OCI-LY7 (cell line): ENCODE measurements around the gene CCNB1IP1. TPM values are rescaled to one million over a fixed set of nuclear protein-coding genes. Genes with fewer than 3 reads are reported as not detected.

Experiments
- BruUV-seq: library from RNA; stranded (reverse); fragments of 400-500 nt; replicated peaks from 2 replicates; lab custom pipeline; 2021; lab: Mats Ljungman, UMichigan
- CTCF ChIA-PET: fragments of 300-600 bp; sonication (Branson Sonifier 250); formaldehyde crosslinking; loops from one replicate; lab custom pipeline; 2022; ENCODE audit warnings: antibody characterized with exemption; ENCODE audit not compliant: unreplicated experiment; lab: Charles Lee
- POLR2A ChIA-PET: fragments of 300-600 bp; sonication (Branson Sonifier 250); formaldehyde crosslinking; loops from one replicate; lab custom pipeline; 2022; ENCODE audit warnings: antibody characterized with exemption; lab: Charles Lee
- DNase-seq: peaks from one replicate; pipeline ENCODE4 v3.0.0-alpha.2; 2015; ENCODE audit warnings: low spot score
- H2AFZ ChIP-seq: fragments of 200-600 bp; sonication (generic), shearing (Covaris generic); 2 replicates; pipeline ENCODE4 v1.6.1; 2014; ENCODE audit warnings: mild to moderate bottlenecking, antibody characterized with exemption, low read length, moderate library complexity
- H3K27ac ChIP-seq: fragments of 200-600 bp; sonication (generic); 2 replicates; pipeline ENCODE4 v1.5.1; 2014; ENCODE audit warnings: mixed run types, low read depth, mild to moderate bottlenecking, moderate library complexity, low read length, inconsistent platforms; ENCODE audit not compliant: poor library complexity, severe bottlenecking
- H3K36me3 ChIP-seq: fragments of 200-600 bp; sonication (generic); 2 replicates; pipeline ENCODE4 v1.6.1; 2014; ENCODE audit warnings: mild to moderate bottlenecking, antibody characterized with exemption, low read length, moderate library complexity, mixed read lengths; ENCODE audit not compliant: insufficient read depth
- H3K4me1 ChIP-seq: fragments of 200-600 bp; sonication (generic); 2 replicates; pipeline ENCODE4 v1.5.1; 2014; ENCODE audit warnings: mild to moderate bottlenecking, low read length; ENCODE audit not compliant: insufficient read depth, poor library complexity, severe bottlenecking
- H3K4me2 ChIP-seq: fragments of 200-600 bp; sonication (generic); 2 replicates; pipeline ENCODE4 v1.6.1; 2014; ENCODE audit warnings: mild to moderate bottlenecking, low read length
- H3K4me3 ChIP-seq: fragments of 200-600 bp; sonication (generic); 2 replicates; pipeline ENCODE4 v1.5.1; 2014; ENCODE audit warnings: mild to moderate bottlenecking, low read depth, low read length; ENCODE audit not compliant: poor library complexity, severe bottlenecking
- H3K79me2 ChIP-seq: fragments of 200-600 bp; sonication (generic); 2 replicates; pipeline ENCODE4 v1.6.1; 2016; ENCODE audit warnings: low read depth, mild to moderate bottlenecking, low read length, moderate library complexity, mixed read lengths; ENCODE audit not compliant: insufficient read depth
- H3K9me2 ChIP-seq: fragments of 200-600 bp; sonication (generic); 2 replicates; pipeline ENCODE4 v1.6.1; 2016; ENCODE audit warnings: mild to moderate bottlenecking, low read length, mixed read lengths; ENCODE audit not compliant: insufficient read depth
- H3K9me3 ChIP-seq: fragments of 200-600 bp; sonication (generic); 2 replicates; pipeline ENCODE4 v1.6.1; 2014; ENCODE audit warnings: mild to moderate bottlenecking, mixed run types, low read length, mixed read lengths
- H4K20me1 ChIP-seq: fragments of 200-600 bp; sonication (generic); 2 replicates; pipeline ENCODE4 v1.6.1; 2014; ENCODE audit warnings: mild to moderate bottlenecking, antibody characterized with exemption, low read length, moderate library complexity, mixed read lengths; ENCODE audit not compliant: insufficient read depth
- EZH2phosphoT487 ChIP-seq: fragments of 200-600 bp; sonication (generic); IDR thresholded peaks from 2 replicates; pipeline ENCODE4 v1.6.1; 2018; ENCODE audit warnings: low read depth, borderline replicate concordance, mild to moderate bottlenecking, mixed run types, antibody characterized with exemption, low read length, moderate library complexity, mixed read lengths
- intact Hi-C: fragments of 100-400 bp; cut with micrococcal nuclease; formaldehyde crosslinking; loops from one replicate; pipeline ENCODE4 v1.10.0; 2022; ENCODE audit not compliant: unreplicated experiment
- total RNA-seq, 2 experiments: library from RNA; depleted of rRNA in 1 of 2; stranded (reverse); fragments of >200 nt in 1 of 2; shearing (Covaris generic) in 1 of 2; gene quantifications; 2 replicates each; pipeline ENCODE4 v1.2.3, GENCODE V29; 2014 to 2022
- TF ChIP-seq, protein P1 (sequence below): fragments of 200-600 bp; sonication (generic); conservative IDR thresholded peaks from 2 replicates; pipeline ENCODE4 v1.5.1; 2014; ENCODE audit warnings: mild to moderate bottlenecking, antibody characterized with exemption, low read length, moderate library complexity, mixed read lengths

The CCNB1IP1 gene
- total RNA-seq, 2 experiments from 2014 or later = 46.5 to 58.5 TPM

DNA sequence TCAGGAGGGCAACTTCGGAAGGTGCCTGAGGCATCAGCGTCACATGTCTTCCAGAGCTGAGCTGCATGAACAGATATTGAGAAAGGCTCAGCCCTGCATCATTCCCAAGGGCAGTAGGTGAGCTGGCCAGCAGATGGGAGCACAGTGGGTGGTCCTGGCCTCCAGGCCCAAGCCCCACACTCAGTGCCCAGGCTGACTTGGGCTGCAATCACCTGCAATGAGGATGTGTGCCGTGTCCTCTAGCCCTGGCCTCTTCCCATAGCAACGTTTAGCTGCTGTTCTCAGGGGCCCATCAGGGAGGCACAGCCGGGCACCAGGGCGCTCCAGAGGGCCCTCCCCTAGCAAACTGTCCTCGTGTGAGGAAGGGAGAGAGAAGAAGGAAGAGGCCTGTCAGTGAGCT lies 48.3 kb upstream of the CCNB1IP1 start:
- intact Hi-C loops = no loop called here
- BruUV-seq = no TSS peak
- no peak overlapping the region for H3K27ac ChIP-seq
- no peak overlapping the region for H2AFZ ChIP-seq
- ChIA-PET POLR2A (no interaction called here), CTCF (no interaction called here)
- no peaks in the 10 kb centered on the region for H3K9me2 ChIP-seq
- no peaks in the 10 kb centered on the region for H3K9me3 ChIP-seq
- no peak for DNase-seq
- H3K36me3 ChIP-seq = peaks cover 38% of the 10 kb centered on the region; the same call in 1 of the 2 replicates
- no peak for TF ChIP-seq EZH2phosphoT487
- TF ChIP-seq, protein P1, sequence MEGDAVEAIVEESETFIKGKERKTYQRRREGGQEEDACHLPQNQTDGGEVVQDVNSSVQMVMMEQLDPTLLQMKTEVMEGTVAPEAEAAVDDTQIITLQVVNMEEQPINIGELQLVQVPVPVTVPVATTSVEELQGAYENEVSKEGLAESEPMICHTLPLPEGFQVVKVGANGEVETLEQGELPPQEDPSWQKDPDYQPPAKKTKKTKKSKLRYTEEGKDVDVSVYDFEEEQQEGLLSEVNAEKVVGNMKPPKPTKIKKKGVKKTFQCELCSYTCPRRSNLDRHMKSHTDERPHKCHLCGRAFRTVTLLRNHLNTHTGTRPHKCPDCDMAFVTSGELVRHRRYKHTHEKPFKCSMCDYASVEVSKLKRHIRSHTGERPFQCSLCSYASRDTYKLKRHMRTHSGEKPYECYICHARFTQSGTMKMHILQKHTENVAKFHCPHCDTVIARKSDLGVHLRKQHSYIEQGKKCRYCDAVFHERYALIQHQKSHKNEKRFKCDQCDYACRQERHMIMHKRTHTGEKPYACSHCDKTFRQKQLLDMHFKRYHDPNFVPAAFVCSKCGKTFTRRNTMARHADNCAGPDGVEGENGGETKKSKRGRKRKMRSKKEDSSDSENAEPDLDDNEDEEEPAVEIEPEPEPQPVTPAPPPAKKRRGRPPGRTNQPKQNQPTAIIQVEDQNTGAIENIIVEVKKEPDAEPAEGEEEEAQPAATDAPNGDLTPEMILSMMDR = no peak
- no peak overlapping the region for H3K4me2 ChIP-seq
- H3K4me3 ChIP-seq = no peak overlapping the region
- no peaks in the 10 kb centered on the region for H3K4me1 ChIP-seq
- H3K79me2 ChIP-seq = no peaks in the 10 kb centered on the region
- no peaks in the 10 kb centered on the region for H4K20me1 ChIP-seq

DNA sequence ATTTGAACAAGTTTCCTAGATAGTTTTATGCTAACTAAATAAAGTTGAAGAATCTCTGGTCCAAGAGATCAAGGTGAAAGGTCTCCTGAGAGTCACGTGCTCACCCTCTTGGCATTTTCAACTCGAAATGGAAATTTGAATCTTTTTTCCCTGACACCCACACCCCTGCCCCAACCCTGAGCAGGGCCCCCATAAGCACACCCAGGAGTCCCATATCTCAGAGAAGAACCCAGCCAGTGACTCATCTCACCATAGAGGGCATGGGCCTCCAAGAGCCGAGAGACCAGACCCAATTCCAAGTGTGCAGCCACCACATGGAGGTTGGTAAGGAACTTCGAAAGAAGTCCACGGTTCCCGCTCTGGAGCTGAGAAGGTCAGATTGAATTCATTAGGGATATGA lies 47.6 kb upstream of the CCNB1IP1 start:
- H3K9me2 ChIP-seq = no peaks in the 10 kb centered on the region
- TF ChIP-seq, protein P1 = no peak
- no peak for TF ChIP-seq EZH2phosphoT487
- no peaks in the 10 kb centered on the region for H3K79me2 ChIP-seq
- H3K4me2 ChIP-seq = no peak overlapping the region
- BruUV-seq = no TSS peak
- peaks cover 38% of the 10 kb centered on the region for H3K36me3 ChIP-seq
- CTCF ChIA-PET = no interaction called here
- no peak for DNase-seq
- intact Hi-C loops = no loop called here
- no peaks in the 10 kb centered on the region for H3K9me3 ChIP-seq
- H2AFZ ChIP-seq = no peak overlapping the region
- no peaks in the 10 kb centered on the region for H3K4me1 ChIP-seq
- H3K27ac ChIP-seq = no peak overlapping the region
- H4K20me1 ChIP-seq = no peaks in the 10 kb centered on the region
- POLR2A ChIA-PET = no interaction called here
- no peak overlapping the region for H3K4me3 ChIP-seq

DNA sequence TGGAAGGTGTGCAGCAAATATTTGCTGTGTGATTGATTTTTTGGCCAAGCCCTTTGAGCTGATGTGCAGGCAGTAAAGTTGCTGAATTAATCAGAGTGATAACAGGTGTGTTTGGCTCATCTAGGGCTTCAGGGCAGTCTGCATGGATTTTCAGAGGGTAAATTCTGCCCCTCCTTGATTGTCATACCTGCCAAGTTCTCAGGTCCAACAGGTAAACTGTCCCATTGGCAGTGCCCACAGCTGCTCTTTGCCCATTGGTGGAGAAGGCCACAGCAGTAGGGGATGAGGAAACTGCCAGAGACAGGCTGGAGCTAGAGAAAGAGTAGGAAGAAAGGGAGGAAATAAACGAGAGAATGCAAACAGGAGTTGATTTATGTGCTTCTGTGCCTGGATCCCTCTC lies 46.7 kb upstream of the CCNB1IP1 start:
- Histone ChIP-seq H3K9me3 (no peaks in the 10 kb centered on the region), H3K27ac (no peak overlapping the region), H3K36me3 (peaks cover 35% of the 10 kb centered on the region), H3K4me2 (no peak overlapping the region), H3K4me3 (no peak overlapping the region), H4K20me1 (no peaks in the 10 kb centered on the region), H3K9me2 (no peaks in the 10 kb centered on the region), H3K79me2 (no peaks in the 10 kb centered on the region), H2AFZ (no peak overlapping the region), H3K4me1 (no peaks in the 10 kb centered on the region)
- DNase-seq = no peak
- BruUV-seq = no TSS peak
- TF ChIP-seq, protein P1 = no peak
- TF ChIP-seq EZH2phosphoT487 = no peak
- POLR2A ChIA-PET = no interaction called here
- intact Hi-C loops = no loop called here
- CTCF ChIA-PET = no interaction called here
